Measurements from ENCODE around the gene HILPDA.

The HILPDA gene, protein sequence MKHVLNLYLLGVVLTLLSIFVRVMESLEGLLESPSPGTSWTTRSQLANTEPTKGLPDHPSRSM

DNA sequence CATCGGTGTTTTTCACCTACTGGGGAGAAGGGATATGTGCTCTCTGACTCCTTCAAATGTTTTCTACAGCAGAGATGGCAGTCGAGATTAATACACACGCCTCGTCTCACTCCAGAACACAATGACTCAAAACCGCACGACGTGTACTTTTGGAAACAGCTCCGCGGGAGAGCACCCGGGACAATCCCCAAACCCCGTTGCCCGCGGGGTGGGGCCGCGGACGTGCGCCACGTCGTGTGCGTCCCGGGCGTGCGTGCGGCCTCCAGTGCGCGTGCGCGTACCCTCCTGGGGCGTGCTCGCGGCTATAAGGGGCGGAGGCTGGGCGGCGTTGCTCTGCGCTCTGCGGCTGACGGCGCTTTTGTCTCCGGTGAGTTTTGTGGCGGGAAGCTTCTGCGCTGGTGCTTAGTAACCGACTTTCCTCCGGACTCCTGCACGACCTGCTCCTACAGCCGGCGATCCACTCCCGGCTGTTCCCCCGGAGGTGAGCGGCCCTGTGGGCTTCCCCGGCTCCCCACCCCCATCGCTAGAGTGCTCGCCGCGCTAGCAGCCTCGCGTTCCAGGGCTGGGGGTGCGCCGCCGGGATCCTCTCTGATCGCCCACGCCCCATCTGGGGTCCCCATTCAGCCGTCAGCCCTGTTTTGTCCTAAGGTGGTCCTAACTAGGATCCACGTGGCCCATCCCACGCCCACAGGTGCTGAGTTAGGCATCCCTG, at the start of gene HILPDA:
TSS of gene HILPDA (plus strand) at position 336 of the 712 bp plus-strand sequence. CDS start 1,391 bp downstream, outside the sequence.
- TF ChIP-seq, protein P1, sequence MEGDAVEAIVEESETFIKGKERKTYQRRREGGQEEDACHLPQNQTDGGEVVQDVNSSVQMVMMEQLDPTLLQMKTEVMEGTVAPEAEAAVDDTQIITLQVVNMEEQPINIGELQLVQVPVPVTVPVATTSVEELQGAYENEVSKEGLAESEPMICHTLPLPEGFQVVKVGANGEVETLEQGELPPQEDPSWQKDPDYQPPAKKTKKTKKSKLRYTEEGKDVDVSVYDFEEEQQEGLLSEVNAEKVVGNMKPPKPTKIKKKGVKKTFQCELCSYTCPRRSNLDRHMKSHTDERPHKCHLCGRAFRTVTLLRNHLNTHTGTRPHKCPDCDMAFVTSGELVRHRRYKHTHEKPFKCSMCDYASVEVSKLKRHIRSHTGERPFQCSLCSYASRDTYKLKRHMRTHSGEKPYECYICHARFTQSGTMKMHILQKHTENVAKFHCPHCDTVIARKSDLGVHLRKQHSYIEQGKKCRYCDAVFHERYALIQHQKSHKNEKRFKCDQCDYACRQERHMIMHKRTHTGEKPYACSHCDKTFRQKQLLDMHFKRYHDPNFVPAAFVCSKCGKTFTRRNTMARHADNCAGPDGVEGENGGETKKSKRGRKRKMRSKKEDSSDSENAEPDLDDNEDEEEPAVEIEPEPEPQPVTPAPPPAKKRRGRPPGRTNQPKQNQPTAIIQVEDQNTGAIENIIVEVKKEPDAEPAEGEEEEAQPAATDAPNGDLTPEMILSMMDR (IDR thresholded peaks at IDR 0.05; ENCODE audit: insufficient read depth, low read depth, low read length, missing control alignments): no peak
- H3K4me3 ChIP-seq (ENCODE audit: low read length): peak within 1 kb of the TSS; percentile 84
- DNase-seq (ENCODE audit: low read depth): peak; percentile 95

DNA sequence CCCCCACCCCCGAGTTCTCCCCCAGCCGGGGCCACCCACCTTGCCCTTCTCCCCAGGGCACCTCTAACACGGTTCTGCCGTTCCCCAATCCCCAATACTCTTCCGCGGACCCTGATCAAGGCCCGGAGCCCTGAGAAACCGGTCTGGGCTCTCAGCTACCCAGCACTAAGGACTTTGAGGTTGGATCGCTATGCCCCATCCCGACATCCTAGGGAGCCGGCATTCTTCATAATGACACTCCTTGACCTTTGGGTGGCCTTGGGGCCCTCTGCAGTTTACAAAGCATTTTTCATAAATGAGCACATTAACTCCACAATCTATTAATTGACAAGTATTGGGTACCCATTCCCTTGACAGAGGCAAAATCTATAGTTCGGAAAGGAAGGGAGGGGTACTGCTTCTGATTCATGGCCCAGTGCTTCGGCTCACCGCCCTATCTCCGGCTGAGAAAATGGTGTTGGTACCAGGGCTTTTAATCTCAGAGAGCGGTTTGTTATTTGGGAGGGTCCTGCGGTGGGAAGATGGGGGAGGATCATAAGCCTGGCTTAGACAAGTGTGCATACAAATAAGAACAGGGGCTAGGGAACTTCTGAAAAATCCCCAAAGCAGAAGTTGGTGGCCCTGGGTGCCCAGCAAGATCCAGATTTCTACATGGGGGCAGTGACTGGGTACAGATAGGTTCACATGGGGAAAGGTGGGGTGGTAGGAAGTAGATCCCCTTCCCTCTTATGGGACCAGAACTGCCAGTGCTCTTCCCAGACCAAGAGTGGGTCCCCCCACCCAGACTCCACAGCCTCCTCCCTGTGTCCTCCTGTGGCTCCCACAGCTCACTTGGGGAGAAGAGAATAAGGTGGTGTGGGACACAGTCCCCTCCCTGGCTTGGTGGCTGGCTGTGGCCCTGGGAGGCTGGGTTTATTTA, 49.1 kb upstream of the HILPDA start:
- peak; percentile 16 for DNase-seq (ENCODE audit: low read depth)
- H3K4me3 ChIP-seq (ENCODE audit: low read length): no peak overlapping the region

DNA sequence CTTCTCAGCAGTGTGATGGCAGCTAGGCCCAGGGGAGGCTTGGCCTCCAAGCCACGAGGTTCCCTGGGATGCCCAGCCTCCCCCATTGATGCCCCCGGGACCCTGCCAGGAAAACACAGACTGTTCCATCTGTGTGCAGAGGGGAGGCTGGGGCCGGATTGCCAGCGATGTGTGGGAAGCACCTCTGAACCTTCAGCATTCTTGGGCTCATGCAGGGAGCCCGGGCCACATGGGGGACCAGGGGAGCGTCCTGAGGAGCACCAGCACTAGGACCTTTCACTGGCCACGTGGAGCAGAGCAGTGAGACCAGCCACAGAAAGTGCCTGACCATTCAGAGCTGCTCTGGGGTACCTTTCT, 48.5 kb upstream of the HILPDA start:
- no peak overlapping the region for H3K4me3 ChIP-seq (ENCODE audit: low read length)
- no peak for DNase-seq (ENCODE audit: low read depth)
- TF ChIP-seq, protein P1 (IDR thresholded peaks at IDR 0.05; ENCODE audit: insufficient read depth, low read depth, low read length, missing control alignments): no peak

More for the DNA sequence above, 49.1 kb upstream of the HILPDA start:
- TF ChIP-seq, protein P1 (IDR thresholded peaks at IDR 0.05; ENCODE audit: insufficient read depth, low read depth, low read length, missing control alignments): no peak

DNA sequence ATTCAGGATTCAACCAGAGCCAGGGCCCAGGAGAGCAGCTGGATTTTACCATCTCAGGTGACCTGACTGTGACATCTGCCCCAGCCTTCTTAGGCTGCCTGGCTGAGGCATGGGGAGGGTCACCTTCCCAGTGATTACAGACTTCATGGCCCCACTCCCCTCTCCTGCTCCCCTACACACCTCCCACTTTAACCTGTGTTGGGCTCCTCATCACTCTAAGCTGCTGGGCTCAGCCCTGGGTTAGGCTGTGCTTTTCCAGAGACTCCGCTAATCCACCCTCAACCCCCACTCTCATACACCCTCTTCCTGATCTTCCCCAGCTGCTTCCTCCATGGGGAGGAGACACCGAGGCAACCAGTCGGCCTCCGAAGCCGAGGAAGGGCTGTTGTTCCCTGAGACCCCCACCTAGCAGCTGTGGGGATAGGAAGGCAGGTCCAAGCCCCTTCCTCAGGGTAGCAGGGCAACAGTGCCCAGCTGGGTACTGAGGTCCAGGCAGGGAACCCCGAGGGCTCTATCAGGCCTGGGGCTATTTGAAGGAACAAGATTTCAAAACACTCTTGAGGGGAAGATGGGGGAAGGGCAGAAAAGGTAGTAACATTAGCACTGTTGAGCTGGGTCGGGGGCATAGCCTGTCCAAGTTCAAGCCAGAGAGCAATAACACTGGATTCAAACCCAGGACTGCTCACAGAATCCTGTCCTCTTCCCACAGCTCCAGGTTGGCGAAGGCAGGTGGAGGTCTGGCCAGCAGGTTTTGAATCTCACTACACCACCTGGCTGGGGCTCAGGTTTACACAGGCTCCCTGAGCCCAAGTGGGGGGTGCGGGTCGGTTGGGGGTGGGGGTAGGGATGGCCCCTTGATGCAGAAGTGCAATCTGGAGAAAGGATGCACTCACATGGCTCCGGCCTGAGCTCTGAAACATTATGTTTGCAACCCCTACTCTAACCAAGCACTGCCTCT, 47.6 kb upstream of the HILPDA start:
- no peak overlapping the region for H3K4me3 ChIP-seq (ENCODE audit: low read length)
- no peak for DNase-seq (ENCODE audit: low read depth)
- TF ChIP-seq, protein P1 (IDR thresholded peaks at IDR 0.05; ENCODE audit: insufficient read depth, low read depth, low read length, missing control alignments): no peak

DNA sequence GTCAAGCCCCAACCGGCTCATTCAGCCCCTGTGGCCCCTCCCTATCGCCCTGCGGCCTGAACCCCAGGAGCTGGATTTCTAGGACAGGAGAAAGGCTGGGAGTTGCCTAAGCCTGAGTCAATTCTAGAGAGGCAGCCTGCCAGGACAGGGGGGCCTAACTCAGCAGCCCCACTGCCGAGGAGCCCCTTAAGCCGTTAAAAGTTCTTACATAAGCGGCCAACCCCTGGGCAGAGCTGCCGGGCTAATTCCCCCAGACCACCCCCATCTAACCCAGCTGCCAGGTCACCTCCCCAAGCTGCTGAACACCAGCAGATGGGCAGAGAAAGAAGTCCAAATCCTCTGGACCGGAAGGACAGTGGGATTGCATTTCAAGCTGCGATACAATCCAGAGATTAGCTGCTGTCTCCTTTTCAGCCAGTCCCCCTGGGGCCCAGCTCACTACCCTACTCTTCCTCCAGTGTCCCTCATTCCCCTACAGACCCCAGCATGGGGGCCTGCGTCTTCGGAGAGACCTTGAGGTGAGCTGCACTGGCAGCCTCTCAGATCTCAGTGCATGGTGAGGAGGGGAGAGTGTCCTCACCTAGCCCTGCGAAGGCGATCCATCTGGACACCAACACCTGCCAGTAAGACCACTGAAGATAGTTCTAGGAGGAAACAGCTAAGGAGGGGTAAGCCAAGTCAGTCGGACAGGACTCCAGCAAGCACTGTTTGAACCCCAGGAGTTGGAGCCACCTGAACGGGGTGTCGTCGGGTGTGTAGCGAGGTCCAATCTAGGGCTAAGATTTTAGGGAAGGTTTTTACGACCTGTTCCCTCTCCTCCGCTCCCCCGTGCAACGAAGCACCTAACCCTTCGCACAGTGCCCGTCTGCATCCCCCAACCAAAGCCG, 46.7 kb upstream of the HILPDA start:
- H3K4me3 ChIP-seq (ENCODE audit: low read length): peak overlapping the region; percentile 72
- TF ChIP-seq, protein P1 (IDR thresholded peaks at IDR 0.05; ENCODE audit: insufficient read depth, low read depth, low read length, missing control alignments): no peak
- peak; percentile 65 for DNase-seq (ENCODE audit: low read depth)
